Epithelial cell of proximal tubule (primary cell): ENCODE data around the gene OXSR1. TPM values are rescaled to one million over a fixed set of nuclear protein-coding genes. Genes with fewer than 3 reads are reported as not detected.
"Not testable (repeated sequence)": the region's sequence is repeated elsewhere in the genome, so short reads cannot be mapped to it uniquely, and the experiment has no call there.

Experiments
- DNase-seq: peaks from one replicate; pipeline ENCODE4 v3.0.0-alpha.2; 2011; ENCODE audit warnings: low read depth
- H3K4me3 ChIP-seq: 2 replicates; pipeline ENCODE4 v1.5.1; 2011; ENCODE audit warnings: low read depth, mild to moderate bottlenecking, low read length
- total RNA-seq: library from RNA; depleted of rRNA; stranded (reverse); fragments of >200 nt; gene quantifications from 2 replicates; pipeline ENCODE4 v1.2.3, GENCODE V29; 2015
- TF ChIP-seq, protein P1 (sequence below): conservative IDR thresholded peaks from 2 replicates; pipeline ENCODE4 v1.5.1; 2012; ENCODE audit warnings: low read depth, mild to moderate bottlenecking, low read length

The OXSR1 gene
- total RNA-seq, 1 donor from 2014 or later, result 39.2 TPM

DNA sequence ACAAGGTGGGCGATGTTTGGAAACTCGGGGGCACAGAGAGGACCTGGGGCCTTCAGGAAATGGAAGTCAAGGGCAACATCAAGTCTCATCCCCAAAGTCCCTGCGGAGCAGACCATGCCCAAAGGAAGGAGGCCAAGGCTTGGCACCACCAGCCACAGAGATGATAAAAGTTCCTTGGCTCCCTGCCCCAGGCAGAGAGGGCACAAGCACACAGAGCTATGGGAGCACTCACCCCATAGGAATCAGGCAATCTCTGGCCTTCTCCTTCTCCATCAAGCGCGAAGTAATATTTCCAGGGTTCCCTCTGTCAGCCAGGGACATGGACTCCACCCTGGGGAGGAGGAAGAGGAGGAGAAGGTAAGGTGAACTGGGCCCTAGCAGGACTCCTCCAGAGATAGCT, 36.3 kb upstream of the OXSR1 start:
- H3K4me3 ChIP-seq, result no peak overlapping the region
- TF ChIP-seq, protein P1, sequence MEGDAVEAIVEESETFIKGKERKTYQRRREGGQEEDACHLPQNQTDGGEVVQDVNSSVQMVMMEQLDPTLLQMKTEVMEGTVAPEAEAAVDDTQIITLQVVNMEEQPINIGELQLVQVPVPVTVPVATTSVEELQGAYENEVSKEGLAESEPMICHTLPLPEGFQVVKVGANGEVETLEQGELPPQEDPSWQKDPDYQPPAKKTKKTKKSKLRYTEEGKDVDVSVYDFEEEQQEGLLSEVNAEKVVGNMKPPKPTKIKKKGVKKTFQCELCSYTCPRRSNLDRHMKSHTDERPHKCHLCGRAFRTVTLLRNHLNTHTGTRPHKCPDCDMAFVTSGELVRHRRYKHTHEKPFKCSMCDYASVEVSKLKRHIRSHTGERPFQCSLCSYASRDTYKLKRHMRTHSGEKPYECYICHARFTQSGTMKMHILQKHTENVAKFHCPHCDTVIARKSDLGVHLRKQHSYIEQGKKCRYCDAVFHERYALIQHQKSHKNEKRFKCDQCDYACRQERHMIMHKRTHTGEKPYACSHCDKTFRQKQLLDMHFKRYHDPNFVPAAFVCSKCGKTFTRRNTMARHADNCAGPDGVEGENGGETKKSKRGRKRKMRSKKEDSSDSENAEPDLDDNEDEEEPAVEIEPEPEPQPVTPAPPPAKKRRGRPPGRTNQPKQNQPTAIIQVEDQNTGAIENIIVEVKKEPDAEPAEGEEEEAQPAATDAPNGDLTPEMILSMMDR, result no peak
- DNase-seq, result no peak

DNA sequence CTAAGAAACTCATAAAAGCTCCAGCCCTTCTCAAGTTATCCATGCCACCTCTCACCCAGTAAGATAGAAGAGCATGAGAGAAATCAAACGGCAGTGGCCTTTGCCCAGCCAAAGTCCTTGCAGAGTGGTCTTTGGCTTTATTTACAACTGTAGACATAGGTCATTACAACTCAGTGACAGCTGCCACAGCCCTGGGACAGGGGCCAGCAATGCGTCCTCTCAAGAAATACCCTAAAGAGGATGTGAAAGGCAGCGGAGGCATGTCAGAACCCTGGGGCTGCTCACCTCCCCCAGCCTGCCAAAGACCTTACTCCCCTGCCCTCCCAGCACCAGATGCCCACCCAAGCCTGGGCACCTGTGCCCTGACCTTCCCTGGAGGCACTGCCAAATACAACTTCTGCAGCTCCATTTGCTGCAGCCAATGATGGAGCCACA, 34.7 kb upstream of the OXSR1 start:
- DNase-seq, result no peak
- TF ChIP-seq, protein P1, result no peak
- no peak overlapping the region for H3K4me3 ChIP-seq

DNA sequence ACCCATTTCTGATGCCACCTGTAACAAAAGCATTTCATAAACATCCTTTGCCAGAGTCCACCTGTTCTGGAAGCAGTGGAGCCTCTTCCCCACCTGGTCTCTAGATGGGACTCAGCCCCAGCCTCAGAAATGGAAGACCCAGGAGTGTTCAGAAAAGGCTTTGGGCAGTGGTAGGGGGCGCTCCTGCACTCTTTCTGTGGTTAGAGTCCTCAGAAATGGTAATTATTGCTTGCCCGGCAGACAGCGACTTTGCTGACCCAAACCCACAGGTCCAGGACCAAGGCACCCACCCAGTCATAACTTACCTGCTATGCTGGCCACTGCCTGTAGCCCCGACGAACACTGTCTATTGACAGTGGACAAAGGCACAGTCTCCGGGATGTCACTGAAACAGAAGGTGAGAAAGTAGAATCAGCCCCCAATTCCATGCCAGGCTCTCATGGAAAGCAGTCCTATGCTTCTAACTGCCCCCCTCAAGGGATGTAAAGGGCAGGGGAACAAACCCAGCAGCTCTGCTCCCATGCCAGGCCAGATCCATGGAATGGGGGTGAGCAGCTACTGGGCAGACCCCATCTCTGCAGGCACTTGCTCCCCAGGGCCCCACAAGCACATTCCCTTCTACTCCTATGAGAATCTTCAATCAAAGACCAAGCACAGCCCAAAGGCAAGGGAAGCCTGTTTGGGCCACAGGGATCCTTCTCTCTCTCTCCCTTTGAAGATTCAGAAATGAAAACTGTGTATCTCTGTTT, 33.5 kb upstream of the OXSR1 start:
- DNase-seq, result no peak

DNA sequence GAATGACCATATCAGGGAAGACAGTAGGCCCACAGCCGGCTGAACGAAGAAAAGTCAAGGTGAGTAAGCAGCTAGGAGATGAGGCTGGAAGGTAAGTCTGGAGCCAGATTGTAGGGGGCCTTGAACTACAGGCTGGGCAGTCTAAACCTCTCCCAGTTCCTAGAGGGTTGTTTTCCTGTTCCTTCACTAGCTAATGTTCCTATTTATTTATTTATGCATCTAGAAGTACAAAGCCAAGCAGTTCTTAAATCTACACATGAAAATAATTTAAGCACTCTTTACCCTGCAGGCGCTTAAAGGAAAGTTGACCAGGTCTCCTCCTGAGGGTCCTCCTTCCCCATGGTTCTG, 32.2 kb upstream of the OXSR1 start:
- DNase-seq, result no peak
- no peak overlapping the region for H3K4me3 ChIP-seq
- TF ChIP-seq, protein P1, result no peak

More for the DNA sequence above, 33.5 kb upstream of the OXSR1 start:
- TF ChIP-seq, protein P1, result peak; percentile 70
- no peak overlapping the region for H3K4me3 ChIP-seq

DNA sequence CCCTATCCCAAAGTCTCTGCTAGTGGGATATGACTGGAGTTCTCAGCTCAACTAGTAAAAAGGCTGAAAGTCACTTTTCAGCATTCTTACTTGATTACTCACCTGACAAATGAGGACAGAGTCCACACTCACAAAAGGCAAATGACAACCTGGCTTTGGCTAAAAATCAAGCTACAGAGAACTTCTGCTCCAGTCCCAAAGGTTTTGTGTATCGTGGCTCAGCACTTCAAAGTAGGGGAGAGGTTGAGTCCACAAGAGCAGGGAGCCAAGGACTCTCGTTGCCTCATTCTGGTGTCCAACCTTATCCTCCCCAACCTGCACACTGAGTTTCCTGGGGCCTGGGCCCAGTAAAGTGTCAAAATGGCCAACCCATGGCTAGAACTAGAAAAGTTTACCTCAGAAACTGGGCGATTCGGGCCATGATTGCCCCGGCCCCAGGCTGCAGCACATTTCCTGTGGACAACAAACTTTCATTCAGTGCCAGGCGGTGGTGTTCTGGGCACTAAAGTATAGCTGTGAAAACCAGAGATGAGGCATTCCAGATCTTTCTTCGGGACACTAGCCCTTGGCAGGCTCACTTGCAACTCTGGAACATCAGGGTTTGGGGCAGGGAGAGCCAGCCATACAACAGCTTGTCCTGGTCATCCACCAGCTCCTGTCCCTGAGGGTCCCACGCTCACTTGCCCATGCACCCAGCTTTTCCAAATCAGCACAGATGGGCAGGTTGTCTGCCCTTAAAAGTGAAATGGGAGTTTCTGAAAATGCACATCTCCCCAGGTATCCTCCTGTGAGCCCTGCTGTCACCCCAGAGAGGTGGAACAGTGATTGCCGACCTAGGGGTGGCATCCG, 31.6 kb upstream of the OXSR1 start:
- no peak overlapping the region for H3K4me3 ChIP-seq
- DNase-seq, result peak; percentile 19
- TF ChIP-seq, protein P1, result no peak

DNA sequence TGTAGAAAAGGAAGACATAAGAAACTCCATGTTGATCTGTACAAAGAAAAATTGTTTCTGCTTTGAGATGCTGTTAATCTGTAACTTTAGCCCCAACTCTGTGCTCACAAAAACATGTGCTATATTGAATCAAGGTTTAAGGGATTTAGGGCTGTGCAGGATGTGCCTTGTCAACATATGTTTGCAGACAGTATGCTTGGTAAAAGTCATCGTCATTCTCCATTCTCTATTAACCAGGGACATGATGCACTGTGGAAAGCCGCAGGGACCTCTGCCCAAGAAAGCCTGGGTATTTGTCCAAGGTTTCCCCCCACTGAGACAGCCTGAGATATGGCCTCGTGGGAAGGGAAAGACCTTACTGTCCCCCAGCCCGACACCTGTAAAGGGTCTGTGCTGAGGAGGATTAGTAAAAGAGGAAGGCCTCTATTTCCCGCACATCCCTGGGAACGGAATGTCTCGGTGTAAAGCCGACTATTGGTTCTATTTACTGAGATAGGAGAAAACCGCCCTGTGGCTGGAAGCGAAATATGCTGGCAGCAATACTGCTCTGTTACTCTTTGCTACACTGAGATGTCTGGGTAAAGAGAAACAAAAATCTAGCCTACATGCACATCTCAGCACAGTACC, 30.7 kb upstream of the OXSR1 start:
- not testable (repeated sequence) for DNase-seq, H3K4me3 ChIP-seq

DNA sequence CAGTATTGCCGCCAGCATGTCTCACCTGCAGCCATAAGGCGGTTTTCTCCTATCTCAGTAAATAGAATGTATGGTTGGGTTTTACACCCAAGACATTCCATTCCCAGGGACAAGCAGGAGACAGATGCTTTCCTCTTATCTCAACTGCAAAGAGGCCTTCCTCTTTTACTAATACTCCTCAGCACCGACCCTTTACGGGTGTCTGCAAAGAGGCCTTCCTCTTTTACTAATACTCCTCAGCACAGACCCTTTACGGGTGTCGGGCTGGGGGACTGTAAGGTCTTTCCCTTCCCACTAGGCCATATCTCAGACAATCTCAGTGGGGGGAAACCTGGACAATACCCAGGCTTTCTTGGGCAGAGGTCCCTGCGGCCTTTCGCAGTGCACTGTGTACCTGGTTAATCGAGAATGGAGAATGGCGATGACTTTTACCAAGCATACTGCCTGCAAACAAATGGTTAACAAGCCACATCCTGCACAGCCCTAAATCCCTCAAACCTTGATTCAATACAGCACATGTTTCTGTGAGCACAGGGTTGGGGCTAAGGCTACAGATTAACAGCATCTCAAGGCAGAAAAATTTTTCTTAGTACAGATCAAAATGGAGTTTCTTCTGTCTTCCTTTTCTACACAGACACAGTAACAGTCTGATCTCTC, 29.6 kb upstream of the OXSR1 start:
- DNase-seq, result not testable (repeated sequence)
- peak overlapping the region; percentile 92 for H3K4me3 ChIP-seq
